AG10803 (cell line): ENCODE results near the gene RNF213.

Source experiments
- DNase-seq: peaks from one replicate; pipeline ENCODE4 v3.0.0; 2010; ENCODE audit warnings: low read depth
- H3K4me3 ChIP-seq: 2 replicates; pipeline ENCODE4 v1.5.1; 2011; ENCODE audit warnings: mild to moderate bottlenecking, low read length, control low read depth
- CTCF ChIP-seq: conservative IDR thresholded peaks from 2 replicates; pipeline ENCODE4 v1.5.1; 2011; ENCODE audit warnings: mild to moderate bottlenecking, low read length, control low read depth, inconsistent platforms

The RNF213 gene

GRCh38 chr17:80225230-80225629, 35.4 kb upstream of the RNF213 start:
- H3K4me3 ChIP-seq, result no peak overlapping the region
- DNase-seq, result no peak
- TF ChIP-seq CTCF, result no peak

DNA sequence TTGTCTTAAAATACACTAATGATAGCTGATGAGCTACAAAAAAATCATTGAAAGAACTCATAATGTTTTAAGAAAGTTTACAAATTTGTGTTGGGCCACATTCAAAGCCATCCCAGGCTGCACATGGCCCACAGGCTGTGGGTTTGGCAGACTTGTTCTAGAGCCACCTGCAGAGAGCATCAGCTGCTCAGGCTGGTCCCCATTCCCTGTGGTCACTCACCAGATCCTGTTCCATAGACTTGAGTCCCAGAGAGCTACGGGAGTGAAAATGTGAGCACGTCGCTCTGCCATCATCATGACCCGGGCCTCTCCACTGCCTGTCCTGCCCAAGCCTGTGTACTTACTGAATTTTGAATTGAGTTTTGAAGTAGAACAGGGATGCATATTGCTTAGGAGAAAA, 33.5 kb upstream of the RNF213 start:
- no peak for TF ChIP-seq CTCF
- H3K4me3 ChIP-seq, result no peak overlapping the region
- no peak for DNase-seq

DNA sequence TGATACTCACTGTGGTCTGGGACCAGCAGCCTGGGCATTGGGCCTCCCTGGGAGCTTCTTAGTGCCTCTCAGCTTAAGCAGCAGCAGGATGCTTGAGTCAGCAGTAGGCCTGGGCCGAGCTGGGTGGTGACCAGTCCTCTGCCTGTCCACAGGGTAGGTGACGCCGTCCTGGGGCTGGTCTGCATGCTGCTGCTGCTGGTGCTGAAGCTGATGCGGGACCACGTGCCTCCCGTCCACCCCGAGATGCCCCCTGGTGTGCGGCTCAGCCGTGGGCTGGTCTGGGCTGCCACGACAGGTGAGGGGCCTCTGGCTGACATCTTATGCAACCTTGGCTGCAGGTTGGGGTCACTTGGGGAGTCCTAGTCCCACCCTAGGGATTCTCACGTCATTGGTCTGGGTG, 33.0 kb upstream of the RNF213 start:
- H3K4me3 ChIP-seq, result no peak overlapping the region
- no peak for TF ChIP-seq CTCF
- DNase-seq, result no peak

DNA sequence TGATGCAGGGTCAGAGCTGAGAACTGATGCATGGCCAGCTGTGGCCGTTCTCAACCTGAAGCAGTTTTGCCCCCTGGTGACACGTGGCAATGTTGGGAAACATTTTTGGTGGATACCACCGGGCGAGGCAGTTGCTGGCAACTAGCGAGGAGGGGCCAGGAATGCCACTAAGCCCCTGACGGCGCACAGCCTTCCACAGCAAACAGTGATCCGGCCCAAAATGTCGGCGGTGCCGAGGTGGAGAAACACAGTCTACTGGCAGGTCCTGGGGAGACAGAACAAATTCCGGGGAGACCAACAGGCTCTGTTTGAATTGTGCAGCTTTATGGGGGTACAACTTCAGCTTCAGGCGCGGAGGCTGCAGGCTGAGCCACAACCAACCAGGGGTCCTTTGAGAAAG, 32.2 kb upstream of the RNF213 start:
- no peak for DNase-seq
- no peak for TF ChIP-seq CTCF
- H3K4me3 ChIP-seq, result no peak overlapping the region

GRCh38 chr17:80229011-80229410, 31.6 kb upstream of the RNF213 start:
- no peak for DNase-seq
- no peak overlapping the region for H3K4me3 ChIP-seq
- no peak for TF ChIP-seq CTCF

DNA sequence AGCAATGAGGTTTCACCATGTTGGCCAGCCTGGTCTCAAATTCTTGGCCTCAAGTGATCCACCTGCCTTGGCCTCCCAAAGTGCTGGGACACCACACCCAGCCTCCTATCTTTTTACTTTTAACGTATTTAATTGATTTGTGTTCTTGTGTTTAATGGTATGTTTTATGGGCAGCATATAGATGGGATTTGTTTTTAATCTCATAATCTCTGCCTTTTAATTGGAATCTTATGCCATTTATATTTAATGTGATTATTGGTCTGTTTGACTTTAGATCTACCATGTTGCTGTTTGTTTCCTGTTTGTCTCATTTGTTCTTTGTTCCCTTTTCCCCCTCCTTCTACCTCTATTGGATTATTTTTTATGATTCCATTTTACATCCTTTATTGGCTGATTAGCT, 28.2 kb upstream of the RNF213 start:
- no peak for DNase-seq
- H3K4me3 ChIP-seq, result no peak overlapping the region
- TF ChIP-seq CTCF, result no peak

DNA sequence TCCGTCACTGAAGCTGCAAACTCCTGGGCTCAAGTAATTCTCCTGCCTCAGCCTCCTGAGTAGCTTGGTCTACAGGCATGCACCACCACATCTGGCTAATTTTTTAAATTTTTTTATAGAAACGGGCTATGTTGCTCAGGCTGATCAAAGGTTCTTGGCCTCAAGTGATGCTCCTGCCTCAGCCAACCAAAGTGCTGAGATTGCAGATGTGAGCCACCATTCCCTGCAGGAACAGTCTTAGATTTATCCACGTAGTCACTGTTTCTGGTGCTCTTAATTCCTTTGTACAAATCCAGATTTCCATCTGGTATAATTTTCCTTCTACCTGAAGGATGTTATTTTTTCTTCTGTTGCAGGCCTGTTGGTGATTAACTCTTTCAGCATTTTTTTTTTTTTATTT, 27.4 kb upstream of the RNF213 start:
- TF ChIP-seq CTCF, result no peak
- no peak overlapping the region for H3K4me3 ChIP-seq
- DNase-seq, result no peak
